Stimulated activated naive CD8-positive, alpha-beta T cell treated with anti-CD3 and anti-CD28 coated beads, Interleukin-15, Interleukin-2, amounts not matched to agents 100 U/mL and 50 U/mL, for 24 hours (primary cell): Measurements from ENCODE around the gene SRRT.
A peak's percentile ranks its signal among the peaks of the same experiment; 100 is the strongest.

Experiments used
- ATAC-seq: fragments of 150-1000 bp; cut with Tn5 transposase; one replicate; pipeline ENCODE4 v1.10.0; 2021
- DNase-seq: peaks from one replicate; pipeline ENCODE4 v3.0.0; 2021

Gene SRRT

GRCh38 chr7:100882201-100882600, 7.3 kb downstream of the SRRT start:
- no peak for DNase-seq
- no peak for ATAC-seq

GRCh38 chr7:100882785-100883526, 8.1 kb downstream of the SRRT start:
- DNase-seq (no peak), ATAC-seq (no peak)

- ATAC-seq = no peak
- DNase-seq = peak; percentile 24
Measured at GRCh38 chr7:100884736-100885439, 10.0 kb downstream of the SRRT start.

GRCh38 chr7:100885440-100886141, 10.7 kb downstream of the SRRT start:
- DNase-seq = peak; percentile 28
- peak; percentile 1 for ATAC-seq

GRCh38 chr7:100886142-100886935, 11.4 kb downstream of the SRRT start:
- no peak for ATAC-seq
- DNase-seq = no peak

- ATAC-seq = no peak
- DNase-seq = peak; percentile 15
Measured at GRCh38 chr7:100886936-100887515, 12.1 kb downstream of the SRRT start.

GRCh38 chr7:100887516-100888290, 12.8 kb downstream of the SRRT start:
- ATAC-seq (peak; percentile 26), DNase-seq (peak; percentile 66)

- ATAC-seq (no peak), DNase-seq (no peak)
Measured at GRCh38 chr7:100888291-100888987, 13.5 kb downstream of the SRRT start.

- DNase-seq = peak; percentile 23
- ATAC-seq = peak; percentile 26
Measured at GRCh38 chr7:100888988-100889750, 14.3 kb downstream of the SRRT start, which contains the start of gene UFSP1. Gene UFSP1 (minus strand): TSS chr7:100889715. CDS start chr7:100889271, 444 bp downstream.

GRCh38 chr7:100890653-100891567, 16.0 kb downstream of the SRRT start:
- no peak for ATAC-seq
- DNase-seq = no peak

- no peak for ATAC-seq
- no peak for DNase-seq
Measured at GRCh38 chr7:100891568-100892247, 16.8 kb downstream of the SRRT start.

GRCh38 chr7:100892364-100893317, 17.7 kb downstream of the SRRT start:
- ATAC-seq (no peak), DNase-seq (no peak)

- ATAC-seq (no peak), DNase-seq (no peak)
Measured at GRCh38 chr7:100893318-100893895, 18.5 kb downstream of the SRRT start.

GRCh38 chr7:100893910-100894721, 19.2 kb downstream of the SRRT start:
- no peak for ATAC-seq
- DNase-seq = no peak
